ENCODE data around the gene LCOR.

GRCh38 chr10:96843823-96844222 lies 11.7 kb downstream of the LCOR start:
- TF ChIP-seq CTCF (IDR thresholded peaks at IDR 0.05; ENCODE audit: low read depth, low read length, missing input control) = no peak
- TF ChIP-seq ZBTB33 (IDR thresholded peaks at IDR 0.05) = no peak
- no peak for TF ChIP-seq RAD21 (IDR thresholded peaks at IDR 0.05)
- TF ChIP-seq GABPA (IDR thresholded peaks at IDR 0.05 in 1 of 2, conservative IDR thresholded peaks at IDR 0.05 in 1 of 2) = no peak
- no peak for TF ChIP-seq TAF1 (conservative IDR thresholded peaks at IDR 0.05)
- no peak for TF ChIP-seq EGR1 (IDR thresholded peaks at IDR 0.05; ENCODE audit: low read depth in 2 of 2)
- no peak for TF ChIP-seq YY1 (IDR thresholded peaks at IDR 0.05)
